Measurements from ENCODE around the gene LDLRAD3.

The LDLRAD3 gene

DNA sequence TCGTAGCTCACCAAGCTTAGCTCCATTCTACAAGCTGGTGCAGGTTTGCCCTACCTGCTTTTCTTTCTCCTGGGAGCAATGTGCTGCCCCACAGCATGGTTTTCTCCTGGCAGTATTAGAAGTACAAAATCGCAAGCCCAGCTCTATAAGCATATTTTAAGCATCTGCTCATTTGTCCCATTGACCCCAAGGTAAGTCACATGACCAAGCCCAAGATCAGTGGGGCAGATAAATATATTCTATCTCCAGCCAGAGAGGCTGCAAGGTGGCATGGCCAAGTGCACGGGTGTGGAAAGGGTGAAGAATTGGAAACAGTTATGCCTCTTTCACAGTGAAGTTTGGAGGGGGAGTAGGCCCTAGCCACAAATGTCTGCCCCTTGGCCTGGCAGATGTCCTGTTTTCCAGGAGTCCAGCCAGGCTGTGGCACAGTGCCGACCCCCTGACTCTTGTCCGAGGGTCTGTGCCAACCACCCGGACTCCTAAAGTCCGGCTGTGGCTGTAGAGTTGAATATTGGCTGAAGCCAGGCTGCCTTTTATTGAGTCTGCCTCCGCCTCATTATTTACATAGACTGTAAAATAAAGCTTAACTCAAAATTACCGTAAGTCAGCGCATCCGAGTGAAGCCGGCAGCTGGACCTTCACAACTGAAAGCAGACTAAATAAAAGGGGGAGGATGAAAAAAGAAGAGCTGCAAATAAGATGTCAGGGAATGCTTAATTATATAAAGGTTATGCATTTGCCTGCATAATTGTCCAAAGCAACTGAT lies 179.7 kb downstream of the LDLRAD3 start:
- no peak for TF ChIP-seq Cebpa-rat (IDR thresholded peaks at IDR 0.05)
- H3K9ac ChIP-seq: no peak overlapping the region
- H4K20me1 ChIP-seq: peaks cover 55% of the 10 kb centered on the region
- no peak overlapping the region for H3K27ac ChIP-seq
- H3K4me2 ChIP-seq: no peak overlapping the region
- H3K4me3 ChIP-seq: no peak overlapping the region
- no peaks in the 10 kb centered on the region for H3K27me3 ChIP-seq
- no peaks in the 10 kb centered on the region for H3K9me3 ChIP-seq
- peaks cover 33% of the 10 kb centered on the region for H3K36me3 ChIP-seq
- peaks cover 11% of the 10 kb centered on the region for H3K4me1 ChIP-seq

DNA sequence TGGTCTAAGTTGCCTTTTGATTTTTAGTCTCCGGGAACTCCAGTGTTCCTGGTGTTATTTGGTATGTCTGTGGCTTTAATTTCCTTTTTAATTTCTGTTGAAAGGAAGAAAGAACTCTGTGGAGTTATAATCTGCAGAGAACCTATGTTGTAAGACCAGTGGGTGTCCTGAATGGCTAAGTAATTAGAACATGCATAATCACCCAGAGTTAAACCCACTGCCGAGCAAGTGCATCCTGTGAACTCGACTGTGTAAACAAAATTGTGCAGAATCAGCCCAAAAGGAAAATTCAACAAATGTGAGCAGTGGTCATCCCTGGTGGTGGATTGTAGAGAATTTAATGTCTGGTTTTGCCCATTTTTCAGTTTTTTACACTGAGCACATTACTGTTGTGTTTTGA lies 182.8 kb downstream of the LDLRAD3 start:
- H3K4me1 ChIP-seq: peaks cover 12% of the 10 kb centered on the region
- no peak overlapping the region for H3K9ac ChIP-seq
- no peak overlapping the region for H3K27ac ChIP-seq
- no peaks in the 10 kb centered on the region for H3K27me3 ChIP-seq
- H3K9me3 ChIP-seq: no peaks in the 10 kb centered on the region
- no peak for TF ChIP-seq Cebpa-rat (IDR thresholded peaks at IDR 0.05)
- H4K20me1 ChIP-seq: peaks cover 81% of the 10 kb centered on the region
- H3K36me3 ChIP-seq: peaks cover 30% of the 10 kb centered on the region
- no peak overlapping the region for H3K4me3 ChIP-seq
- no peak overlapping the region for H3K4me2 ChIP-seq

DNA sequence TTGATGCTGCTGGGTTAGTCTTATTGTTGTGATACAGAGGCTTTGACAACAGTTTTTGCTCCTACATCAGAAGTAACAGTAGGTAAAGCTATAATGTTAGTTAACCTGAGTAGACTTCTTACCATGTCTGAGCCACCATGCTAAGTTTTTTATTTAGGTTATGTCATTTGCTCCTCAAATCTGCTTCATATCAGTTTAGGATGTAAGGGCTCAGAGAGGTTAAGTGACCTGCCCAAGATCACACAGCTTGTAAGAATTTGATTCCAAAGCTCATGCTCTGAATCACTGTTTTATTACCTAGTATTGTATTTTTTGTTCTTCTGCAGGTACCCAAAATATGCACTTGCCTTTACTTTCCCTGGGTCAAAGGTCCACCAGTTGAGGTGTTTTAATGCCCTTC lies 183.7 kb downstream of the LDLRAD3 start:
- Histone ChIP-seq H3K27me3 (no peaks in the 10 kb centered on the region), H3K4me3 (no peak overlapping the region), H3K36me3 (peaks cover 29% of the 10 kb centered on the region), H3K4me2 (peak overlapping the region; percentile 44), H3K27ac (no peak overlapping the region), H3K9ac (no peak overlapping the region), H3K9me3 (no peaks in the 10 kb centered on the region), H3K4me1 (peaks cover 12% of the 10 kb centered on the region), H4K20me1 (peaks cover 79% of the 10 kb centered on the region)
- no peak for TF ChIP-seq Cebpa-rat (IDR thresholded peaks at IDR 0.05)

DNA sequence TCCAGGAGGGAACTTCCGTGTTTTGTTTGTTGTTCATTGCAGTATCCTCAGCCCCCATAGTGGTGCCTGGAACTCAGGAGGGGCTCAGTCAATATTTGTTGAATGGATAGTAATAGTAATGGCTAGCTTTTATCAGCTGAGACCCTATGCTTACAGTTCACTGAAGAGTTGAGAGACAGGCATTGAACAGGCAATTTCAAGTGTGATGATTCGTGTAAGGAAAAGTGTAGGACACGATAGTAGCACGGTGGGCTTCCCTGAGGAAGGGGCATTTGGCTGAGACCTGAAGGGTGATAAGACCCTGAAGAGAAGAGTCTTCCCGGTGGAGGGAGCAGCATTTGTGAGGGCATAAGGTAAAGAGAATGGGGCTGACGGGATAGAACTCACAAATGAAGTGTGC lies 186.1 kb downstream of the LDLRAD3 start:
- Histone ChIP-seq H3K4me1 (peaks cover 18% of the 10 kb centered on the region), H3K9me3 (no peaks in the 10 kb centered on the region), H3K27me3 (no peaks in the 10 kb centered on the region), H4K20me1 (peaks cover 77% of the 10 kb centered on the region), H3K36me3 (peaks cover 28% of the 10 kb centered on the region), H3K4me3 (no peak overlapping the region), H3K9ac (no peak overlapping the region), H3K4me2 (no peak overlapping the region), H3K27ac (no peak overlapping the region)
- TF ChIP-seq Cebpa-rat (IDR thresholded peaks at IDR 0.05): no peak

DNA sequence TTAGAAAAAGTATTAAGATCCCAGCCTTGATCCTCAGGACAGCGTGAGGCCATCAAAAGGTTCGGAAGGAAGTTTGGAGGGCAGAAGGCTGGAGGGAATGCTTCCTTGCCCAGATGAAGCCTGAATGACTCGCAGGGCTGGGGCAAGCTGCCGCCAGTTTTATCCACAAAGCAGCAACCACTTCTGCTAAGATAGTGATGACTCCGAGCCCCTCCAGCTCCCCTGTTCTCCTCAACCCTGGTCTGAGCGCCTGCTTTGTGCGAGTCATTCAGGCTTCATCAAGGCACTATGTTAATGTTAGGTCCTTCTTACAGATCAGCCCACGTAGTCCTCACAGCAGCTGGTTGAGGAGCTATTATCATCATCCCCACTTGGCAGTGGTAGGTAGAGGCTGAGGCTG lies 186.5 kb downstream of the LDLRAD3 start:
- Histone ChIP-seq H4K20me1 (peaks cover 80% of the 10 kb centered on the region), H3K9ac (no peak overlapping the region), H3K4me2 (no peak overlapping the region)

DNA sequence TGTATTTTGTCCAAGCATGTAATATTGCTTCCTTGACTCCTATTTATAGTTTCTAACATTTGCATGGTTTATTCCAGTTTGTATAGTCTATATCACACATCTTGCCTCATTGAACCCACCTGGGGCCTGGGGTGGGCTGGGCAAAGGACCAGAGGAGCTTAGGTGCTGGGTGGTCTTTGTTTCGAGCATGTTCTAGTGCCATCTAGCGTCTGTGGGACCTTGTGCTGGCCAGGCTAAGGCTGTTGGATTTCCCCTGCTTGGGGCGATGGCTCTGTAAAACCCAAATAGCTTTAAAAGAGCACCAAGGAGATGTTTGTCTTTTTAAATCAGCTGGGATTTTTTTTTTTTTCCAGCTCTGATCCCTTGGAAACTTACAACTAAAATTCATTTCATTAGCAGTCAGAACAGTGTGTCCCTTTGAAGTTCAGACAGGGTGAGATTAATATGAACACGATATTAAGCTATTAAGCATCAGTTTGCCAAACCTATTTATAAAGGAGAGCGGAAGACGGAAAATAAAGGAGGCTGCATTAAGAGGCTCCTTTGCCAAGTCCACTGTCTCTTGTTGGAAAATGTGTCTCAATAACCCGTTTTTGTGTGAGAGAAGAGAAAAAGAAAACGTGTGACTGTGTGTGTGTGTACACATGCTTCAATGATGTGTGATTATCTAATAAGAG lies 188.0 kb downstream of the LDLRAD3 start:
- peaks cover 18% of the 10 kb centered on the region for H3K4me1 ChIP-seq
- H3K27ac ChIP-seq: no peak overlapping the region
- TF ChIP-seq Cebpa-rat (IDR thresholded peaks at IDR 0.05): no peak
- no peak overlapping the region for H3K4me2 ChIP-seq
- no peak overlapping the region for H3K4me3 ChIP-seq
- H3K36me3 ChIP-seq: peaks cover 38% of the 10 kb centered on the region
- peaks cover 66% of the 10 kb centered on the region for H4K20me1 ChIP-seq
- H3K9me3 ChIP-seq: no peaks in the 10 kb centered on the region
- no peaks in the 10 kb centered on the region for H3K27me3 ChIP-seq
- no peak overlapping the region for H3K9ac ChIP-seq

More for the DNA sequence above, 186.5 kb downstream of the LDLRAD3 start:
- Histone ChIP-seq H3K27me3 (no peaks in the 10 kb centered on the region), H3K27ac (no peak overlapping the region), H3K36me3 (peaks cover 32% of the 10 kb centered on the region), H3K4me3 (no peak overlapping the region), H3K4me1 (peaks cover 18% of the 10 kb centered on the region), H3K9me3 (no peaks in the 10 kb centered on the region)
- no peak for TF ChIP-seq Cebpa-rat (IDR thresholded peaks at IDR 0.05)

DNA sequence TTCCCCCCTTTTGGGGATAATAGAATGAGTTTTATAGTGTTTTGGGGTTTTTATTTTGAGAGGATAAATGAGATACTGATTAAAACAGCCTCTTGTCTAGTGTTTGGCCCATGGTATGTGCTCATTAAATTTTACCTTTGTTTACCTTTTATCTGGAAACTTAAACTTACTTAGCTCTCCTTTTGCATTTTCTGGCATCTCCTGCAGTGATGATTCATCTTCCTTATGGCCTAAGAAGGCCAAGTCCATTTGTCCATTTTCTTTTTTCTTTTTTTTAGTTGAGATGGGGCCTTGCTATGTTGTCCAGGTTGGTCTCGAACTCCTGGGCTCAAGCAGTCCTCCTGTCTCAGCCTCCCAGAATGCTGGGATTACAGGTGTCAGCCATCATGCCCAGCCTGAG lies 189.1 kb downstream of the LDLRAD3 start:
- peaks cover 13% of the 10 kb centered on the region for H3K4me1 ChIP-seq
- no peak for TF ChIP-seq Cebpa-rat (IDR thresholded peaks at IDR 0.05)
- no peak overlapping the region for H3K27ac ChIP-seq
- no peaks in the 10 kb centered on the region for H3K27me3 ChIP-seq
- no peak overlapping the region for H3K9ac ChIP-seq
- peaks cover 46% of the 10 kb centered on the region for H3K36me3 ChIP-seq
- H3K4me2 ChIP-seq: no peak overlapping the region
- H3K9me3 ChIP-seq: no peaks in the 10 kb centered on the region
- no peak overlapping the region for H3K4me3 ChIP-seq
- H4K20me1 ChIP-seq: peaks cover 58% of the 10 kb centered on the region

DNA sequence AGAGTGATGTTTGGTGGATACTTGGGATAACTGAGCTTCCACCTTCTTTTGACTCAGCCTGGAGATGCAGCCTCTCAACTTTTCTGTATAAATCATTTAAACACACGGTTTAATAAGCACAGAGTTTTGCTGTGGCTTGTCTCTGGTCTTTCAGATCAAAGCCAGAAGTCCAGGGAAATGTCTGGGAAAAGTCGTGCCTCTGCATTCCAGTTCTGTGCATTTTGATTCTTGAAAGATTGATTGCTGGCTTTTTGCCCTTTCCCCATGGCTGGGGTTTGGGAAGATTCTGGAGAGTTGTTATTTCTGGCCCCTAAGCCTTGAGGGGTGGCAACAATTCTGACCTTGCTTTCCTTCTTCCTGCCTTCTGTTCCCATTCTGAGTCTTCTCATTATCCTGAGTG lies 191.2 kb downstream of the LDLRAD3 start:
- no peak overlapping the region for H3K4me2 ChIP-seq
- no peak overlapping the region for H3K9ac ChIP-seq
- H3K36me3 ChIP-seq: peaks cover 52% of the 10 kb centered on the region
- no peak for TF ChIP-seq Cebpa-rat (IDR thresholded peaks at IDR 0.05)
- H3K4me1 ChIP-seq: peaks cover 16% of the 10 kb centered on the region
- H3K9me3 ChIP-seq: no peaks in the 10 kb centered on the region
- H3K4me3 ChIP-seq: no peak overlapping the region
- H3K27ac ChIP-seq: no peak overlapping the region
- no peaks in the 10 kb centered on the region for H3K27me3 ChIP-seq
- peaks cover 51% of the 10 kb centered on the region for H4K20me1 ChIP-seq

DNA sequence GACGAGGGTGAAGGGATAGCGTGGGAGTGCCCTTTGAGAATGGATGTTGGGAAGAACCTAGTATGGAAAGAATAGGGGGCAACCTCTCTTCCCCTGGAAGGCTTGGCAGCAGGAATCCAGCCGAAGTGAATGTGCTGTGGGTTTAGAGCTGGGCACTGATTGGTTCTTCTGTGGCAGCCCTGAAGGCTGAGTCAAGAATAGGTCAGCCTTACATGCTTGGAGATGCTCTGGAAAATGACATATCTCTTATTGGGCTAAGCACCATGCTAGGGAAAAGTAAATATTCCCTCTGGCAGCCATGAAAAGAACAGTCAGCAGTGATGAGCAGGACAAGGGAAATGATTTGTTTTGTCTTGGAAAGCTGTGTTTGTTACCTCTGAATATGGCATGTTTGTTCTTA lies 195.9 kb downstream of the LDLRAD3 start:
- Histone ChIP-seq H3K4me3 (no peak overlapping the region), H3K27me3 (no peaks in the 10 kb centered on the region), H4K20me1 (peaks cover 39% of the 10 kb centered on the region; the same call in 1 of the 2 replicates), H3K9me3 (peaks cover 7% of the 10 kb centered on the region; the same call in 1 of the 2 replicates), H3K4me1 (peaks cover 36% of the 10 kb centered on the region), H3K4me2 (no peak overlapping the region), H3K27ac (no peak overlapping the region), H3K9ac (no peak overlapping the region), H3K36me3 (peaks cover 49% of the 10 kb centered on the region)
- TF ChIP-seq Cebpa-rat (IDR thresholded peaks at IDR 0.05): no peak

All from BLaER1 (cell line).